ENCODE measurements around the gene PLXNA3. TPM values are rescaled to one million over a fixed set of nuclear protein-coding genes. Genes with fewer than 3 reads are reported as not detected.

Gene PLXNA3
- total and polyA plus RNA-seq, 2 donors from 2014 or later: 4.9 to 40.5 TPM

- DNase-seq (no peak), FAIRE-seq (no peak)
- intact Hi-C loops (cut with DNase I): no loop called here
Observed at GRCh38 chrX:154509455-154509854, 51.4 kb downstream of the PLXNA3 start.

GRCh38 chrX:154511761-154512160 lies 53.7 kb downstream of the PLXNA3 start:
- DNase-seq: no peak
- Histone ChIP-seq H3K9ac (ENCODE audit: low read length in 3 of 3) (no peak overlapping the region), H3K36me3 (ENCODE audit: control insufficient read depth in 2 of 3, insufficient read depth in 3 of 3, low read length in 3 of 3) (peaks cover 0 to 3% (median 0%) of the 10 kb centered on the region in 3 donors), H3K9me3 (ENCODE audit: control insufficient read depth in 2 of 3, insufficient read depth in 1 of 3, low read length in 3 of 3) (no peaks in the 10 kb centered on the region), H3K4me1 (ENCODE audit: control insufficient read depth in 2 of 3, insufficient read depth in 2 of 3, low read depth in 1 of 3, low read length in 3 of 3) (peaks cover 0 to 3% (median 0%) of the 10 kb centered on the region in 3 donors), H3K27me3 (ENCODE audit: control insufficient read depth, insufficient read depth, low read length) (no peaks in the 10 kb centered on the region), H3K4me3 (ENCODE audit: low read length in 3 of 3) (no peak overlapping the region), H3K27ac (ENCODE audit: low read depth in 2 of 2, low read length in 2 of 2) (peak overlapping the region in 1 of 2 donors; percentile 28)
- no peak for TF ChIP-seq CTCF (IDR thresholded peaks at IDR 0.05; ENCODE audit: borderline replicate concordance, extremely low read depth, insufficient read depth)
- intact Hi-C loops (cut with DNase I): no loop called here
- FAIRE-seq: no peak

More at GRCh38 chrX:154509455-154509854, 51.4 kb downstream of the PLXNA3 start:
- H3K9me3 ChIP-seq (ENCODE audit: control insufficient read depth in 2 of 3, insufficient read depth in 1 of 3, low read length in 3 of 3): no peaks in the 10 kb centered on the region
- H3K4me1 ChIP-seq (ENCODE audit: control insufficient read depth in 2 of 3, insufficient read depth in 2 of 3, low read depth in 1 of 3, low read length in 3 of 3): no peaks in the 10 kb centered on the region
- no peak overlapping the region for H3K4me3 ChIP-seq (ENCODE audit: low read length in 3 of 3)
- H3K27ac ChIP-seq (ENCODE audit: low read depth in 2 of 2, low read length in 2 of 2): no peak overlapping the region
- H3K36me3 ChIP-seq (ENCODE audit: control insufficient read depth in 2 of 3, insufficient read depth in 3 of 3, low read length in 3 of 3): peaks cover 0 to 3% (median 0%) of the 10 kb centered on the region in 3 donors
- no peak for TF ChIP-seq CTCF (IDR thresholded peaks at IDR 0.05; ENCODE audit: borderline replicate concordance, extremely low read depth, insufficient read depth)
- no peaks in the 10 kb centered on the region for H3K27me3 ChIP-seq (ENCODE audit: control insufficient read depth, insufficient read depth, low read length)
- no peak overlapping the region for H3K9ac ChIP-seq (ENCODE audit: low read length in 3 of 3)

GRCh38 chrX:154512879-154513553 lies 54.9 kb downstream of the PLXNA3 start:
- no peak for DNase-seq
- H3K27ac ChIP-seq (ENCODE audit: low read depth in 2 of 2, low read length in 2 of 2): no peak overlapping the region

More at GRCh38 chrX:154512879-154513553, 54.9 kb downstream of the PLXNA3 start:
- TF ChIP-seq CTCF (IDR thresholded peaks at IDR 0.05; ENCODE audit: borderline replicate concordance, extremely low read depth, insufficient read depth): no peak
- intact Hi-C loops (cut with DNase I): no loop called here
- no peaks in the 10 kb centered on the region for H3K27me3 ChIP-seq (ENCODE audit: control insufficient read depth, insufficient read depth, low read length)
- no peak for FAIRE-seq
- no peaks in the 10 kb centered on the region for H3K9me3 ChIP-seq (ENCODE audit: control insufficient read depth in 2 of 3, insufficient read depth in 1 of 3, low read length in 3 of 3)
- no peak overlapping the region for H3K9ac ChIP-seq (ENCODE audit: low read length in 3 of 3)
- peaks cover 0 to 3% (median 0%) of the 10 kb centered on the region in 3 donors for H3K36me3 ChIP-seq (ENCODE audit: control insufficient read depth in 2 of 3, insufficient read depth in 3 of 3, low read length in 3 of 3)
- no peak overlapping the region for H3K4me3 ChIP-seq (ENCODE audit: low read length in 3 of 3)
- H3K4me1 ChIP-seq (ENCODE audit: control insufficient read depth in 2 of 3, insufficient read depth in 2 of 3, low read depth in 1 of 3, low read length in 3 of 3): peaks cover 2 to 8% (median 3%) of the 10 kb centered on the region in 3 donors
